Adrenal gland (tissue), 5 donors: ENCODE results near the gene LEKR1.

ENCODE experiments used
- CTCF ChIP-seq, 6 experiments: fragments of 450-650 bp in 4 of 6; fragments of 200-600 bp in 2 of 6; sonication (generic) in 1 of 6; IDR thresholded peaks; 1 replicate in 5 of 6; 2 replicates in 1 of 6; pipeline versions ENCODE4 v1.5.1 to v1.8.0; 2016 to 2021; ENCODE audit warnings: antibody characterized with exemption in 6 of 6, mild to moderate bottlenecking in 2 of 6, moderate library complexity in 1 of 6
- POLR2A ChIP-seq, 2 donors: fragments of 450-650 bp; IDR thresholded peaks; one replicate each; pipeline ENCODE4 v1.6.1; 2017; ENCODE audit warnings: antibody characterized with exemption in 2 of 2, mild to moderate bottlenecking in 2 of 2, moderate library complexity in 1 of 2
- donor health status: DM: no; HTN: no; CAD: no.

- TF ChIP-seq CTCF (IDR thresholded peaks at IDR 0.05) (no peak), POLR2A (IDR thresholded peaks at IDR 0.05) (no peak)
Observed at GRCh38 chr3:156792536-156792935, 33.6 kb upstream of the LEKR1 start.
